A549 (cell line): ENCODE measurements around the gene AK8. TPM values are rescaled to one million over a fixed set of nuclear protein-coding genes. Genes with fewer than 3 reads are reported as not detected.

ENCODE experiments used
- ATAC-seq, 2 experiments: fragments of 200-7000 bp in 1 of 2; fragments of >200 bp in 1 of 2; cut with Nextera tagmentation in 1 of 2; cut with Tn5 transposase in 1 of 2; 3 replicates each; pipeline versions ENCODE4 v1.8.0 to v1.9.1; 2018 to 2020; ENCODE audit warnings: mild to moderate bottlenecking in 1 of 2, moderate library complexity in 1 of 2
- CTCF ChIA-PET: fragments of 300-600 bp; sonication (Branson Sonifier 250); formaldehyde crosslinking; extraction: SDS; loops from one replicate; lab custom pipeline; 2021; ENCODE audit warnings: antibody characterized with exemption, inconsistent platforms; lab: Yijun Ruan, JAX
- POLR2A ChIA-PET: fragments of 350-600 bp; formaldehyde crosslinking; extraction: SDS; loops from one replicate; lab custom pipeline; 2021; ENCODE audit warnings: antibody characterized with exemption, inconsistent platforms; lab: Yijun Ruan, JAX
- DNase-seq, 2 experiments: peaks; one replicate each; pipeline versions ENCODE4 v3.0.0 to v3.0.0-alpha.2; 2011 to 2016; ENCODE audit warnings: low read depth in 1 of 2, low spot score in 1 of 2
- FAIRE-seq: peaks from 2 replicates; lab custom pipeline; 2011; peaks lifted over from hg19 to GRCh38; lab: Jason Lieb, UNC
- H3K27ac ChIP-seq, 2 experiments: fragments of >200 bp; sonication (Bioruptor Twin); formaldehyde crosslinking; 3 replicates each; pipeline ENCODE4 v1.5.1; 2016 to 2017
- H3K4me1 ChIP-seq: fragments of >200 bp; sonication (Bioruptor Twin); formaldehyde crosslinking; 3 replicates; pipeline ENCODE4 v1.6.1; 2016
- H3K4me2 ChIP-seq: fragments of >200 bp; sonication (Bioruptor Twin); formaldehyde crosslinking; 3 replicates; pipeline ENCODE4 v1.6.1; 2016
- H3K4me3 ChIP-seq: fragments of >200 bp; sonication (Bioruptor Twin); formaldehyde crosslinking; 3 replicates; pipeline ENCODE4 v1.5.1; 2016
- H3K9me3 ChIP-seq: fragments of >200 bp; sonication (Bioruptor Twin); formaldehyde crosslinking; 3 replicates; pipeline ENCODE4 v1.6.1; 2016
- CBX2 ChIP-seq: fragments of 200-600 bp; sonication (generic); IDR thresholded peaks from 2 replicates; pipeline ENCODE4 v1.6.1; 2016; ENCODE audit warnings: low read depth, mild to moderate bottlenecking, borderline replicate concordance
- CEBPB ChIP-seq, 2 experiments: fragments of >200 bp in 1 of 2; sonication (Bioruptor Twin) in 1 of 2; formaldehyde crosslinking in 1 of 2; IDR thresholded peaks; 2 replicates each; pipeline ENCODE4 v1.6.1; 2012 to 2016
- EHMT2 ChIP-seq: fragments of 200-600 bp; sonication (generic); IDR thresholded peaks from 2 replicates; pipeline ENCODE4 v1.6.1; 2016; ENCODE audit warnings: antibody characterized with exemption, low read depth, mild to moderate bottlenecking, moderate library complexity
- FOSB ChIP-seq: fragments of 250-450 bp; sonication (Bioruptor Pico); IDR thresholded peaks from 2 replicates; pipeline ENCODE4 v1.5.0; 2020; ENCODE audit warnings: mild to moderate bottlenecking, moderate library complexity
- FOXS1 ChIP-seq: fragments of 250-450 bp; sonication (Bioruptor Pico); IDR thresholded peaks from 2 replicates; pipeline ENCODE4 v1.5.0; 2020; ENCODE audit warnings: mild to moderate bottlenecking, moderate library complexity
- HEYL ChIP-seq: fragments of 250-450 bp; sonication (Bioruptor Pico); IDR thresholded peaks from 2 replicates; pipeline ENCODE4 v1.8.0; 2021; ENCODE audit warnings: mild to moderate bottlenecking, moderate library complexity
- HOXA7 ChIP-seq: fragments of 250-450 bp; sonication (Bioruptor Pico); IDR thresholded peaks from 2 replicates; pipeline ENCODE4 v1.5.0; 2020; ENCODE audit warnings: mild to moderate bottlenecking, moderate library complexity
- HOXB13 ChIP-seq: fragments of 250-450 bp; sonication (Bioruptor Pico); IDR thresholded peaks from 2 replicates; pipeline ENCODE4 v1.5.0; 2020; ENCODE audit warnings: low read depth, mild to moderate bottlenecking, moderate library complexity
- JUNB ChIP-seq: fragments of >200 bp; sonication (Bioruptor Twin); formaldehyde crosslinking; IDR thresholded peaks from 2 replicates; pipeline ENCODE4 v1.6.1; 2016
- KDM1A ChIP-seq: fragments of 200-600 bp; sonication (generic); IDR thresholded peaks from 2 replicates; pipeline ENCODE4 v1.6.1; 2016; ENCODE audit warnings: low read depth, mild to moderate bottlenecking
- MAZ ChIP-seq: fragments of 150-350 bp; IDR thresholded peaks from 2 replicates; pipeline ENCODE4 v1.6.1; 2014; ENCODE audit warnings: antibody characterized with exemption, low read depth, low read length, borderline replicate concordance
- NR3C1 ChIP-seq: fragments of >200 bp; sonication (Bioruptor Twin); formaldehyde crosslinking; IDR thresholded peaks from 3 replicates; pipeline ENCODE4 v1.6.1; 2017
- PHF8 ChIP-seq: fragments of 200-600 bp; sonication (generic); IDR thresholded peaks from 2 replicates; pipeline ENCODE4 v1.6.1; 2016; ENCODE audit warnings: low read depth, mild to moderate bottlenecking, antibody characterized with exemption, moderate library complexity, borderline replicate concordance
- POLR2A ChIP-seq: IDR thresholded peaks from 2 replicates; pipeline ENCODE4 v1.6.1; 2012; ENCODE audit warnings: mild to moderate bottlenecking, low read length
- POLR2AphosphoS2 ChIP-seq: conservative IDR thresholded peaks from 2 replicates; pipeline ENCODE4 v1.6.1; 2012; ENCODE audit warnings: low read length, improper control_type of control experiment, inconsistent platforms
- RNF2 ChIP-seq: fragments of 200-600 bp; sonication (generic); IDR thresholded peaks from 2 replicates; pipeline ENCODE4 v1.6.1; 2016; ENCODE audit warnings: low read depth, mild to moderate bottlenecking, antibody characterized with exemption, moderate library complexity, borderline replicate concordance
- ZC3H11A ChIP-seq: fragments of 450-650 bp; IDR thresholded peaks from 2 replicates; pipeline ENCODE4 v1.6.1; 2014; ENCODE audit warnings: antibody characterized with exemption, mild to moderate bottlenecking
- ZFP36 ChIP-seq: fragments of 450-650 bp; IDR thresholded peaks from 2 replicates; pipeline ENCODE4 v1.6.1; 2014; ENCODE audit warnings: borderline replicate concordance; ENCODE audit not compliant: partially characterized antibody
- ZNF302 ChIP-seq: fragments of 250-450 bp; sonication (Bioruptor Pico); IDR thresholded peaks from 2 replicates; pipeline ENCODE4 v1.9.0; 2021; ENCODE audit warnings: inconsistent platforms, mild to moderate bottlenecking, moderate library complexity
- ZSCAN20 ChIP-seq: fragments of 250-450 bp; sonication (Bioruptor Pico); IDR thresholded peaks from 2 replicates; pipeline ENCODE4 v1.8.0; 2022; ENCODE audit warnings: mild to moderate bottlenecking, moderate library complexity
- WGBS: methylation state at CpG from one replicate; pipeline ENCODE4 v1.1.6; 2017; ENCODE audit errors: missing lambda C conversion rate; 5-methylcytosine and 5-hydroxymethylcytosine counted together
- polyA plus RNA-seq, 4 experiments: library from polyadenylated mRNA; depleted of rRNA in 3 of 4; stranded (reverse); fragments of >200 nt; fragmentation: RNase III in 1 of 4; extraction: RNeasy Plus Mini Kit Qiagen cat#74134 plus additional on column Dnase treatment in 1 of 4; gene quantifications; 2 replicates in 3 of 4; 3 replicates in 1 of 4; pipeline ENCODE4 v1.2.3, GENCODE V29; 2011 to 2017
- TF ChIP-seq, protein P1 (sequence below): fragments of 150-350 bp; IDR thresholded peaks from 2 replicates; pipeline ENCODE4 v1.6.1; 2014; ENCODE audit warnings: low read depth, mild to moderate bottlenecking, low read length
- TF ChIP-seq, protein P2 (sequence below): fragments of >200 bp; sonication (Bioruptor Twin); formaldehyde crosslinking; IDR thresholded peaks from 3 replicates; pipeline ENCODE4 v1.5.1; 2016
- TF ChIP-seq, protein P3 (sequence below): IDR thresholded peaks from 2 replicates; pipeline ENCODE4 v1.6.1; 2012
- TF ChIP-seq, protein P4 (sequence below): fragments of >200 bp; sonication (Bioruptor Twin); formaldehyde crosslinking; IDR thresholded peaks from 2 replicates; pipeline ENCODE4 v1.6.1; 2016
- TF ChIP-seq, protein P5 (sequence below): fragments of 200-600 bp; sonication (generic); IDR thresholded peaks from 2 replicates; pipeline ENCODE4 v1.6.1; 2016; ENCODE audit warnings: antibody characterized with exemption, mild to moderate bottlenecking, moderate library complexity

Gene AK8
- polyA plus RNA-seq, 2 of the 4 experiments (the other 2 are of a cell fraction), result 0.61 to 0.63 TPM

DNA sequence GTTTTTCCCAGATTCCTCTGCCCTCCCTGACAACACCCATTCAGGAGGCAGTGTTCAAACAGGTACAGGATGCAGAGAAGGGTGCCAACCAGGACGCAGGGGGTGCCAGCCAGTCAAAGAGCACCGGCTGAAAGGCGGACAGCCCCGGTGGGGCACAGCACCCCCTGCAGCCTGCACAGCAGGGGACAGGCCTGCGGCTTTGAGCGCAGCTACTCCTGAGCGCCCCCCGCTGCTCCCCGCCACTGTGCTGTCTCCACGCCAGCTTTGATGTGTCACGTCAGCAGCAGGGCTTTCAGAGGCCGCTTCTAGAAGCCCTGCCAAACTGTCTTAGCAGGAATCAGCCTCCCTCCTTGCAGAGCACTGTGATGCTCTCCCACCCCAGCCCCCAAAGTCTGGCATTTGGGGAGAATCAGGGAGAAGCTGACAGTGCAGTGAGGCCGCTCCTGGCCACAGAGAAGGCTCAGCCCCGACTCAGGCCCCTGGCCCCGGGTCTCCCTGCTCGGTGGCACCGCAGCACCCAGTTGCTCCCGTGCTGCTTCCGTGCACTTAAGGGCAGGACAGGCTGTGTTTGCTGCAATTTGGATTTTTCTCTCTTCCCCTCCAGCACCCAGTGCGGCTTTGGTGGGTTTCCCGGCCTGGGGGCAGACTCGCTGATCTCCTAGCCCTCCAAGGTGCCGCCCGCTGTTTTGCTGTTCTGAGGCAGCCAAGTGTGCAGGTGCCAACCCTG lies 20.3 kb downstream of the AK8 start:
- POLR2A ChIA-PET, result interaction anchor here (0.6 kb wide), 1 partner anchor 42 kb away, joined by 3 read pairs; no protein-coding TSS in a partner anchor
- Histone ChIP-seq H3K4me1 (no peaks in the 10 kb centered on the region), H3K9me3 (no peaks in the 10 kb centered on the region), H3K4me3 (no peak overlapping the region), H3K4me2 (no peak overlapping the region)
- FAIRE-seq, result no peak
- TF ChIP-seq KDM1A (no peak), JUNB (no peak), RNF2 (no peak), POLR2A (no peak), HEYL (CRISPR knock-in tag) (no peak), PHF8 (no peak), CBX2 (no peak), FOXS1 (CRISPR knock-in tag) (no peak), MAZ (no peak), EHMT2 (no peak), ZFP36 (no peak), NR3C1 (no peak), ZSCAN20 (no peak), ZNF302 (CRISPR knock-in tag) (no peak)
- TF ChIP-seq, protein P1, sequence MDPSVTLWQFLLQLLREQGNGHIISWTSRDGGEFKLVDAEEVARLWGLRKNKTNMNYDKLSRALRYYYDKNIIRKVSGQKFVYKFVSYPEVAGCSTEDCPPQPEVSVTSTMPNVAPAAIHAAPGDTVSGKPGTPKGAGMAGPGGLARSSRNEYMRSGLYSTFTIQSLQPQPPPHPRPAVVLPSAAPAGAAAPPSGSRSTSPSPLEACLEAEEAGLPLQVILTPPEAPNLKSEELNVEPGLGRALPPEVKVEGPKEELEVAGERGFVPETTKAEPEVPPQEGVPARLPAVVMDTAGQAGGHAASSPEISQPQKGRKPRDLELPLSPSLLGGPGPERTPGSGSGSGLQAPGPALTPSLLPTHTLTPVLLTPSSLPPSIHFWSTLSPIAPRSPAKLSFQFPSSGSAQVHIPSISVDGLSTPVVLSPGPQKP, result no peak
- TF ChIP-seq, protein P2, sequence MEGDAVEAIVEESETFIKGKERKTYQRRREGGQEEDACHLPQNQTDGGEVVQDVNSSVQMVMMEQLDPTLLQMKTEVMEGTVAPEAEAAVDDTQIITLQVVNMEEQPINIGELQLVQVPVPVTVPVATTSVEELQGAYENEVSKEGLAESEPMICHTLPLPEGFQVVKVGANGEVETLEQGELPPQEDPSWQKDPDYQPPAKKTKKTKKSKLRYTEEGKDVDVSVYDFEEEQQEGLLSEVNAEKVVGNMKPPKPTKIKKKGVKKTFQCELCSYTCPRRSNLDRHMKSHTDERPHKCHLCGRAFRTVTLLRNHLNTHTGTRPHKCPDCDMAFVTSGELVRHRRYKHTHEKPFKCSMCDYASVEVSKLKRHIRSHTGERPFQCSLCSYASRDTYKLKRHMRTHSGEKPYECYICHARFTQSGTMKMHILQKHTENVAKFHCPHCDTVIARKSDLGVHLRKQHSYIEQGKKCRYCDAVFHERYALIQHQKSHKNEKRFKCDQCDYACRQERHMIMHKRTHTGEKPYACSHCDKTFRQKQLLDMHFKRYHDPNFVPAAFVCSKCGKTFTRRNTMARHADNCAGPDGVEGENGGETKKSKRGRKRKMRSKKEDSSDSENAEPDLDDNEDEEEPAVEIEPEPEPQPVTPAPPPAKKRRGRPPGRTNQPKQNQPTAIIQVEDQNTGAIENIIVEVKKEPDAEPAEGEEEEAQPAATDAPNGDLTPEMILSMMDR, result no peak
- TF ChIP-seq, all 56 proteins: peak for 0
- CTCF ChIA-PET, result interaction anchor here (1.4 kb wide), 1 partner anchor 13 kb away, joined by 4 read pairs; no protein-coding TSS in a partner anchor
- ATAC-seq (peak; percentile 42 to 64; a peak in 5 of 6 replicates), DNase-seq (no peak)
- no peak overlapping the region for H3K27ac ChIP-seq
- WGBS, result 58% methylated on average over 13 of the region's 24 CpGs

DNA sequence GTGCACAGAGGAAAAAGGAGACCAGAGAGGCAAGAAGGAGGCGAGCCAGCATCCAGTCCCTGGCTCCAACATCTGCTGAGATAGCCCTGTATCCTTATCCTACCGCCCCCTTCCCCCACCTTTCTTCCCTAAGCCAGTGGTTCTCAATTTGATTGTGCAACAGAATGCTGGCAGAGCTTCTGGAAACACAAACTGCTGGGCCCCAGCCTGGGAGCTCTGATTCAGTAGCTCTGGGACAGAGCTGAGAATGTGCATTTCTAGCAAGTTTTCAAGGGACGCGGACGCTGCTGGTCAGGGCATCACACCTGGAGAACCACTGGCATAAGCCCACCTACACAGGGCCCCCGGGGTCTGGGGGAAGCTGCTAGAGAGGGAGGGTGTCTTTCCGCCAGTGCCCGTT lies 21.1 kb downstream of the AK8 start:
- Histone ChIP-seq H3K4me2 (no peak overlapping the region), H3K9me3 (no peaks in the 10 kb centered on the region), H3K4me3 (no peak overlapping the region), H3K27ac (no peak overlapping the region), H3K4me1 (no peaks in the 10 kb centered on the region)
- peak; percentile 15 to 31; a peak in 2 of 6 replicates for ATAC-seq
- POLR2A ChIA-PET, result interaction anchor here (0.5 kb wide), 1 partner anchor 509 kb away, joined by 5 read pairs; no protein-coding TSS in a partner anchor
- FAIRE-seq, result no peak
- DNase-seq, result no peak
- TF ChIP-seq ZSCAN20 (no peak), CEBPB (IDR thresholded peaks at IDR 0.05) (0 out of 4 replicates have a peak, but pooled peaks of 1 of the 2 experiments have one; percentile 16)
- 69% methylated on average over 8 of the region's 8 CpGs for WGBS
- CTCF ChIA-PET, result no interaction called here

DNA sequence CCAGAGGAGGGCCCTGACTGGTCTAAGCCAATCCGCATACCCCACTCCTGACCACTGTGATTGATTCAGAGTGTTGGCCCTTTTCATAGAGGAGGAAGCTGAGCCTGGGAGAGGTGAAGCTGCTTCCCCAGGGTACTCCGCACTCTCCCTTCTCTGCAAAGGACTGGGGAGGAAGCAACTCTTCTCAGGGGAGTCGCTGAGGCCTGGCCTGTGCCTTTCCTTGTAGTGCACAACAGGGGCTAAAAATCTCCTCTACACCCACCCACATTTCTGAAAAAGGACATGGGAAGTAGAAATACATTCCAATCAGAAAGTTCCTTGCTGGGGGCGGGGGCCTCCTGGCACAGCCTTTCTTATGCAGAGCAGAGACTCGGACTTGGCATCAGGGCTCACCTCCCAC lies 22.2 kb downstream of the AK8 start:
- Histone ChIP-seq H3K27ac (no peak overlapping the region), H3K4me3 (no peak overlapping the region), H3K4me2 (no peak overlapping the region), H3K4me1 (no peaks in the 10 kb centered on the region), H3K9me3 (no peaks in the 10 kb centered on the region)
- POLR2A ChIA-PET, result no interaction called here
- no peak for FAIRE-seq
- DNase-seq, result no peak
- 88% methylated on average over 5 of the region's 5 CpGs for WGBS
- no peak for ATAC-seq
- CTCF ChIA-PET, result interaction anchor here (0.6 to 1.2 kb wide), 2 partner anchors 46 to 53 kb away, joined by 3 to 4 read pairs; no protein-coding TSS in a partner anchor
- TF ChIP-seq FOSB (no peak), POLR2AphosphoS2 (no peak), CEBPB (IDR thresholded peaks at IDR 0.05) (no peak), ZC3H11A (no peak), HOXB13 (CRISPR knock-in tag) (no peak), ZSCAN20 (no peak), HOXA7 (CRISPR knock-in tag) (no peak)
- TF ChIP-seq, protein P3, sequence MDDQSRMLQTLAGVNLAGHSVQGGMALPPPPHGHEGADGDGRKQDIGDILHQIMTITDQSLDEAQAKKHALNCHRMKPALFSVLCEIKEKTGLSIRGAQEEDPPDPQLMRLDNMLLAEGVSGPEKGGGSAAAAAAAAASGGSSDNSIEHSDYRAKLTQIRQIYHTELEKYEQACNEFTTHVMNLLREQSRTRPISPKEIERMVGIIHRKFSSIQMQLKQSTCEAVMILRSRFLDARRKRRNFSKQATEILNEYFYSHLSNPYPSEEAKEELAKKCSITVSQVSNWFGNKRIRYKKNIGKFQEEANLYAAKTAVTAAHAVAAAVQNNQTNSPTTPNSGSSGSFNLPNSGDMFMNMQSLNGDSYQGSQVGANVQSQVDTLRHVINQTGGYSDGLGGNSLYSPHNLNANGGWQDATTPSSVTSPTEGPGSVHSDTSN, result no peak
- TF ChIP-seq, protein P4, sequence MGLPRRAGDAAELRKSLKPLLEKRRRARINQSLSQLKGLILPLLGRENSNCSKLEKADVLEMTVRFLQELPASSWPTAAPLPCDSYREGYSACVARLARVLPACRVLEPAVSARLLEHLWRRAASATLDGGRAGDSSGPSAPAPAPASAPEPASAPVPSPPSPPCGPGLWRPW, result no peak
- TF ChIP-seq, protein P5, sequence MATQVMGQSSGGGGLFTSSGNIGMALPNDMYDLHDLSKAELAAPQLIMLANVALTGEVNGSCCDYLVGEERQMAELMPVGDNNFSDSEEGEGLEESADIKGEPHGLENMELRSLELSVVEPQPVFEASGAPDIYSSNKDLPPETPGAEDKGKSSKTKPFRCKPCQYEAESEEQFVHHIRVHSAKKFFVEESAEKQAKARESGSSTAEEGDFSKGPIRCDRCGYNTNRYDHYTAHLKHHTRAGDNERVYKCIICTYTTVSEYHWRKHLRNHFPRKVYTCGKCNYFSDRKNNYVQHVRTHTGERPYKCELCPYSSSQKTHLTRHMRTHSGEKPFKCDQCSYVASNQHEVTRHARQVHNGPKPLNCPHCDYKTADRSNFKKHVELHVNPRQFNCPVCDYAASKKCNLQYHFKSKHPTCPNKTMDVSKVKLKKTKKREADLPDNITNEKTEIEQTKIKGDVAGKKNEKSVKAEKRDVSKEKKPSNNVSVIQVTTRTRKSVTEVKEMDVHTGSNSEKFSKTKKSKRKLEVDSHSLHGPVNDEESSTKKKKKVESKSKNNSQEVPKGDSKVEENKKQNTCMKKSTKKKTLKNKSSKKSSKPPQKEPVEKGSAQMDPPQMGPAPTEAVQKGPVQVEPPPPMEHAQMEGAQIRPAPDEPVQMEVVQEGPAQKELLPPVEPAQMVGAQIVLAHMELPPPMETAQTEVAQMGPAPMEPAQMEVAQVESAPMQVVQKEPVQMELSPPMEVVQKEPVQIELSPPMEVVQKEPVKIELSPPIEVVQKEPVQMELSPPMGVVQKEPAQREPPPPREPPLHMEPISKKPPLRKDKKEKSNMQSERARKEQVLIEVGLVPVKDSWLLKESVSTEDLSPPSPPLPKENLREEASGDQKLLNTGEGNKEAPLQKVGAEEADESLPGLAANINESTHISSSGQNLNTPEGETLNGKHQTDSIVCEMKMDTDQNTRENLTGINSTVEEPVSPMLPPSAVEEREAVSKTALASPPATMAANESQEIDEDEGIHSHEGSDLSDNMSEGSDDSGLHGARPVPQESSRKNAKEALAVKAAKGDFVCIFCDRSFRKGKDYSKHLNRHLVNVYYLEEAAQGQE, result no peak
